ENCODE data around the gene ATG10.
A peak's percentile ranks its signal among the peaks of the same experiment; 100 is the strongest.

The ATG10 gene

DNA sequence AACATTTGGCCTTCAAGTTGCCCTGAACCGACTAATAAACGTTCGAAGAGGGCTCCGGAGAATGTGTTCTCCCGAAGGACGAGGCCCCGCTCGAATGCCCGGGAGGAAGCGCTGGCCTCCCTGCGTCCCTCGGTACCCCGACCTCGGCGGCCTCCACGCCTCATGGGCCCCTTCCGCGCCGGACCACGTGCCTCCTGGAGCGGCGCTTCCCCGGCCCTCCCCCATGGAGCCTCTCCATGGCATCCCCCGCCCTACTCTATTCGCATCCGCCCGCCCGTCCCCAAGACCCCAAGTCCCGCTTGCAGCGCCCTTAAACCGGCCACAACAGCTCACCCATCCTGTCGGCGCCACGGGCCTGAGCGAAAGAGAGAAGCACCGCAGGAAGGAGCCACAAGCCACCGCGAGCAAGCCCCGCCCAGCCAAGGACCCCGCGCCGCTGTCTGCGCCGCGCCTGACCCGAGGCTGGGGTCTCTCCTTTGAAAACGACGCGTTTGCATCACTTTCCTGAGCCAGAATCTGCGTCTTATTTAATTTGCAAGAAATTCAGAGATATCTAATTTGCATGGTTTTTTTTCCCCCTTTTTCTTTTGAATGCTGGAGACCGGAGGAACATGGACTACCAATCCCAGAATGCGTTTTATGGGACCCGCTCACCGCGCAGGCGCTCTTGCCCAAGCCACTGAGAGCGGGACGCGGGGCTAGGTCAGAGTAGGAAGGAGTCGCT is 306.3 kb downstream of the ATG10 start, which contains the start of gene RPS23:
TSS of gene RPS23 (minus strand) at position 368 of the 724 bp plus-strand sequence. CDS start at position 337, 31 bp downstream.
- DNase-seq (ENCODE audit: low spot score), result peak; percentile 88

DNA sequence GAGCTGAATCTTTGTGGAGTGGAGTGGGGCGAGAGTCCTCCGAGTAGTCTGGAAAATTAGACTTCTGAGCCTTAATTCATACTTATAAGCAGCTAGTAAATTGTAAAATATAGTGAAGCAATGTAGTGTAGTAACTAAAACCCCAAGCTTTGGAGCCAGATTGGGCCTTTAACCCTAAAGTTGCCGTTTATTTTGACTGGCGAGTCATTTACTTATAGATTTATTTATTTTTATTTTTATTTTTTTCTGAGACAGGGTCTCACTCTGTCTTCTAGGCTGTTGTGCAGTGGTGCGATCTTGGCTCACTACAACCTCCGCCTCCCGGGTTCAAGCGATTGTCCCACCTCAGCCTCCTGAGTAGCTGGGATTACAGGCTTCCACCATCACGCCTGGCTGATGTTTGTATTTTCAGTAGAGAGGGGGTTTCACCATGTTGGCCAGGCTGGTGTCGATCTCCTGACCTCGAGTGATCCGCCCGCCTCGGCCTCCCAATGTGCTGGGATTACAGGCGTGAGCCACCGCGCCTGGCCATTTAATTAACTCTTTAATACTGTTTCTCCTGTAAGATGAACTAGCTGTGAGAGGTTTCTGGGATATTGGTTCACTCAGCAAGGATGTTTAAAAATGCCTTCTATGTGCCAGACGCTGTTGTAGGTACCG is 307.0 kb downstream of the ATG10 start:
- DNase-seq (ENCODE audit: low spot score), result no peak

DNA sequence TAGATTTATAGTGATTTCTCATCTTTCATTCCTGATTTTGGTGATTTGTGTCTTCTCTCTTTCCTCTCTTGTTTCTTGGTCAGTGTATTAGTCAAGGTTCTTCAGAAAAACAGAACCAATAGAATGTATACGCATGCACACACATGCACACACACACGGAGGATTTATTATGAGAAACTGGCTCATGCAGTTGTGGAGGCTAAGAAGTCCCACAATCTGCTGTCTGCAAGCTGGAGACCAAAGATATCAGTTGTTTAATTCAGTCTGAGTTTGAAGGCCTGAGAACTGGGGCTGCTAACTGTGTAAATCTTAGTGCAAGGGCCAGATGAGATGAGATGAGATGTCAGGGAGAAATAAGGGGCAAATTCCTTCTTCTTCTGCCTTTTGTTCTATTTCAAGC is 312.1 kb downstream of the ATG10 start:
- no peak for DNase-seq (ENCODE audit: low spot score)

DNA sequence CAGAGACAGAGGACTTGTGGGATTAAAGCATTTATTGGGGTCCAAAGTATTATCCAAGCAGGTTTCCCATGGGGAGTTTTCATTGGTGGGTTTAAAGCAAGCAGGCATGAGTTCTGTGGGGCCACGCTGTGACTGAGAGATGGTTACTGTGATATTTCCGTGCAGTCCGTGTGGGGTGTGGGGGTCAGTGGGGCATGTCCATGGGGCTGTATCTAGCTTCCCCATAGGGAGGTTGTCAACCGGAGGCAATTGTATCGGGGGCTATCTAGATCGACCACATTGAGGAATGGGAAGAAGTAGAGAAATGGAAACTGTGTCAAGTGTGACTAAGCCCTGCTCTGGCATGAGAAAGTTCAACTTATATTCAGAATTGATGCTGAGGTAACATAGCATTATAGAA is 313.4 kb downstream of the ATG10 start:
- DNase-seq (ENCODE audit: low spot score), result no peak

DNA sequence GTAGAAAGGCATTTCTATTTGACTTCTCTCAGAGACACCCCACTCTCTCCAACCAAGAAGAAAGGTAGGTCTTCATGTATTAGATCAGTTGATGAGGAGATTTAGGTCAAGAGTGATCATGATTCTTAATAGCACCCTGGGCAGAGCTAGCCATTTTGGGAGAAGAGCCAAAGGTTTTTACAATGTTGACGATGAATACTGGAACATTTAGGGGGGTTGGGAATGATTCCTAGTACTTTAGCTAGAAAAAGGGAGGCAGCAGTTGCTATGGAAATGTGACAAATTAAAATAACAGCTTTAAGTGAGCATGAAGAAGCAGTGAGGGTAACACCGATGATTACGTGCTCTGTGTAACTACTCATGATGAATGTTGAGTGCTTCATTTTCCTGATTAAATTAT is 315.8 kb downstream of the ATG10 start:
- DNase-seq (ENCODE audit: low spot score), result no peak

DNA sequence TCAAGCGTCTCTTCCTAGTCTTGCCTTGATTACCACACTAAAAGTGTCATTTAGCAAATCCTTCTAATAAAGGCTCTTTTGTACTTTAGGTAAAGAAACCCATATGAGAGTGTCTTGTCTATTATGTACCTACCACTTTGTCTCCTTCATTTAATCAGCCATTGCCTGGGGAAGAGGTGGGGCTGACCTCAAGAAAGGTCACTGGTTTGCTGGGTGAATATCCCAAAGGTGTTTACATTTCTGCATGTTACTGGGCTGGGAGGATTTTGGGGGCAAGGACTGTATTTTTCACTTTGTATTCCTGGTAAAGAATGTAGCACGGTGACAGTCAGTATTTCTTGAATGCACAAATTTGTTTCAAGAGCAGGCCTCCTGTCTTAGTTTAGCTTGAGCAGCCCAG is 318.2 kb downstream of the ATG10 start:
- no peak for DNase-seq (ENCODE audit: low spot score)

DNA sequence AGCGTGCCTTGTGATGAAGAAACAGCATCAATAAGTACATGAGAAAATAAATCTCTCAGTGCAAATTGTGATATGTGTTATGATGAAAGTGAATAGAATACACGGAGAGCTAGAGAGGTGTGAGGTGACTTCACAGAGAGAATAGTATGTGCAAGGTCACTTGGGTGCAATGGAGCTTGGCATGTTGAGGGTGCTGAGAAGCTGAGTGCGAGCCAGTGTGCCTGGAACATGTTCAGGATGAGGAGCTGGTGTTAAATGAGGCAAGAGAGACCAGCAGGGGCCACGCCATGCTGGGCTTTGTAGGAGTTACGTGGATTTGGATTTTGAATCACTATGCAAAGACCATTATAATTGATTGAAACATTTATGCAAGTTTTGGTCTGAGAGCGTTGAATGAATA is 319.1 kb downstream of the ATG10 start:
- DNase-seq (ENCODE audit: low spot score), result no peak

DNA sequence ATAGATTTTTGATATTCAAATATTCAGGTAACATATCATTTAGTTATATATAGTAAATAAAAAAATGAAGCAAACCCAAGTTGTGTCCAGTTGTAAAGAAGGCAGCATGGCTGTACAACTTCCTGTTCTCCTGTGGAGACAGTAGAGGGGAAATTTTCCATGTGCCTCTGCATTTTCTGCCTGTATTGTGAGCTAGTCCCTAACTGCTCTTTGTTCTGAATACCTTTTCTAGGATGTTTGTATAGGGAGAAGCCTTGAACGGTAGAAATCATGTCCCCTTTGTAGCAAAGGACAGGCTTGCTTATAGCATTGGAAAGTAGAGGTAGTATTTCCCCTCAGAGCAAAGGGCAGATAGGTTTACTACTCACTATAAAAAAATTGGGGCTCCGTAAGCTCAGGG is 319.6 kb downstream of the ATG10 start:
- no peak for DNase-seq (ENCODE audit: low spot score)

DNA sequence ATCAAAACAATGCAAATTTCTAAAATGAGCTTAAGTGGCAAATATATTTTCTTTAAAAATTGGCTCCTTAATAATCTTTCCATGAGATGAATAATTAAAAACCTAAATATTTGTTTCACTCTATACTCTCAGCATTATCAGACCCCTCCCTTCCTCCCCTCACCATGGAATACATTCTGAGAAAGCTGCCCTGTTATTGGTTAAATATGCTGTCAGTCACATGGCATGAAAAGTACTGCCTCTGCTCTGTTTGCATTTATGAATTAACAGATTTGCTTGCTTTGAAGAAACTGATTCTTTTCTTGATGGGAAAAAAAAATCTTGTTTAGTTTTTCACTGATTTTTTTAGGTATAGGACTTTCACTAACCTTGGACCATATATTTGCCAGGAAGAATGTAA is 323.3 kb downstream of the ATG10 start:
- DNase-seq (ENCODE audit: low spot score), result no peak

DNA sequence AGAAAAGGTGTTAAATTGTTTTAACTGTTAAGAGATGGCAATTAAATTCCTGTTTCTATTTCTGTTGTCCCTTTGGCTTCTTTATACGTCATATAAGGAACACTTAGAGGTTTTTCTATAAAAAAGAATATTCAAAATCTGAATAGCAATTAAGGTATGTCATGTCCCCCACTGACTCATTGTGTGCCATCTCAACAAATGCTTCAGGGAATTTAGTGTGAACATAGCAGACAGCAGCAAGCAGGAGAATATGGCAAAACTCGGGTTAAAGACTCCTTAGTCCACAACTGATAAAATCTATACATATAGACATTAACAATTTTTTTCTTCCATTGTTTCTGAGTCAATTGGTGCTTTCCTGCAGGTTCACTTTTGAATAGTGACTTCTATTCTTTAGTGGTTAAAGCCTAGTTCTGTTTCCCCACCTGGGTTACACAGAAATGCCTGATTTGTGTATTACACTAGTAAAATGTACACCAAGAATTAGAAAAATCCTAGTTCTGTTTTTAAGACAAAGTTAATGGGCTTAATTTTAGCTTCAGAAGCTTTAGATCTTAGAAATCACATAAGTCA is 324.2 kb downstream of the ATG10 start:
- no peak for DNase-seq (ENCODE audit: low spot score)

DNA sequence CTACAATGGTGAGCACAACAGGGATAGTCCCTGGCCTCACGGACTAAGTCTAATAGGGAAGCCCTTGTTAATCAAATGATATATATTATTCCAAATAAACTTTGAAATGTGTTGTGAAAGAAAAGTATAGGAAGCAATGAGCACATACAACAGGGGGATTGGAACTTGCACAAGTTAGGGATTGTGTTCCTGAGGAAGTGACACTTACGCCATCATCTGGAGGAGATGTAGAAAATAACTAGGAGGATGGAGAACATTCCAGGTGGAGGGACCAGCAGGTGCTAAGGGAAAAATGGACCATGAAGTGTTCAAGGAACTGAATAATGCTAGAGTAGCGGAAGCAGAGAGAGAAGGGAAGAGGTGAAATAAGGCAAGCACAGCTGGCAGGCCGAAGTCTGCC is 325.1 kb downstream of the ATG10 start:
- DNase-seq (ENCODE audit: low spot score), result no peak

DNA sequence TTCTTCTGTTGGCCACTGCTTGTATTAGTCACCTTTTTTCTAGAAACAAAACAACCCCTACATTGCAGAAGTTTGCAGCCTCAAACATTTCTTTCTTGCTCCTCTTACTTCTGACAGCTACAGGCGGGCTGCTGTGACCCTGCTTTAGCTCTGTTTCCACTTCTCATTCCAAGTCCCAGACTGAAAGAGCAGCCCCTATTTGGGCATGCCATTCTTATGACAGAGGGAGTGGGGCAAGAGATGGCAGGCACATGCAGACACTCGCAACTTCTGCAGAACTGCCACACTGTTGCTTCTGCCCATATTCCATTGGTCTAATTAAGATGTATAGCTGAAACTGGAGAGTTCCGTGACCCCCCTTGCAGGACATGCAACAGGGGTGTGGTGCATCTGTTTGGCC is 325.9 kb downstream of the ATG10 start:
- DNase-seq (ENCODE audit: low spot score), result no peak

DNA sequence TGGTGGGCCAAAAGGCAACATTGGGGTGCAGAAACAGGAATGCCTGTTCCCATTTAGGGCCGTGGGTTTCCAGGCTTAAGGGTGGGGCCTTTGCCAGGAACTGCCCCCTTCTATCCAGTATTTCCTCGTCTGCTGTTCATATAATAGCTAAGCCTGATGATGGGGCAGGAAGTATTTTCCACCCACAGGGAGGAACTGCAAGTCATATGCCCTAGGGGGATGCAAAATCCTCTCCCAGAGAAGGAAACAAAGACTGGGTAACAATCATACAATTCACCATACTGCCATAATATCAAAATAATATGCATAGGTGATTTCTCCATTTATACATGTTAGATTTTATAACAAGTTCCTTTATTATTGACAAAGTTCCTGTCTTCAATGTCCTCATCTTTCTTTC is 326.8 kb downstream of the ATG10 start:
- no peak for DNase-seq (ENCODE audit: low spot score)

DNA sequence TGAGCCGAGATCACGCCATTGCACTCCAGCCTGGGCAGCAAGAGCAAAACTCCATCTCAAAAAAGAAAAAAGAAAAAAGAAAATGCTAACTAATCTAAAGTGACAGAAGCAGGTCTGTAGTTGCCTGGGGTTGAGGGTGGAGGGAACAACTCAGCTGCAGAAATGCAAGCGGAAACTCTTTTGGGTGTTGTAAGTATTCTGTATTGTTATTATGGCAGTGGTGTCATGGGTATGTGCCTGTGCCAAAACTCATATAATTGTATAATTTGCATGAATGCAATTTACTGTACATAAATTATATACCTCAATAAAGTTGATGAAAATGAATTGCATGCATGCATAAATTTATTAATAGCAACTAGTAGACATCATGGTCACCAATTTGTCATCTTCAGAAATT is 329.4 kb downstream of the ATG10 start:
- DNase-seq (ENCODE audit: low spot score), result no peak

Data from hematopoietic multipotent progenitor cell treated with erythropoietin and hydrocortisone succinate and interleukin-3 and kit ligand, for 17 days (in vitro differentiated cells).